Measurements from ENCODE around the gene HAND2. TPM values are rescaled to one million over a fixed set of nuclear protein-coding genes. Genes with fewer than 3 reads are reported as not detected.

HAND2 gene
- total RNA-seq, 1 donor from 2014 or later, result not detected

- H3K27ac ChIP-seq (ENCODE audit: low read depth, low read length), result no peak overlapping the region
- H3K27me3 ChIP-seq (ENCODE audit: insufficient read depth, low read length), result peaks cover 43% of the 10 kb centered on the region
- H2AFZ ChIP-seq (ENCODE audit: low read depth, low read length), result no peak overlapping the region
- TF ChIP-seq EZH2 (IDR thresholded peaks at IDR 0.05; ENCODE audit: insufficient read depth, low read length), result no peak
- TF ChIP-seq CTCF (IDR thresholded peaks at IDR 0.05; ENCODE audit: insufficient read depth, low read depth, low read length), result no peak
- no peak overlapping the region for H3K4me2 ChIP-seq (ENCODE audit: low read length)
- H3K9me3 Mint-ChIP-seq (ENCODE audit: unreplicated experiment), result no peaks in the 10 kb centered on the region
- H3K27ac Mint-ChIP-seq (ENCODE audit: unreplicated experiment), result no peak overlapping the region
- no peaks in the 10 kb centered on the region for H4K20me1 ChIP-seq (ENCODE audit: insufficient read depth, low read length)
- H3K4me3 Mint-ChIP-seq (ENCODE audit: unreplicated experiment), result no peak overlapping the region
- H3K79me2 ChIP-seq (ENCODE audit: insufficient read depth, low read length), result no peaks in the 10 kb centered on the region
- no peaks in the 10 kb centered on the region for H3K36me3 ChIP-seq (ENCODE audit: insufficient read depth, low read length)
- H3K4me3 ChIP-seq (ENCODE audit: insufficient read depth, low read depth, low read length), result no peak overlapping the region
- H3K9ac ChIP-seq (ENCODE audit: low read length), result no peak overlapping the region
- no peaks in the 10 kb centered on the region for H3K36me3 Mint-ChIP-seq (ENCODE audit: low read depth, unreplicated experiment)
- H3K9me3 ChIP-seq (ENCODE audit: insufficient read depth, low read depth, low read length), result no peaks in the 10 kb centered on the region
- H3K4me1 Mint-ChIP-seq (ENCODE audit: low read depth, unreplicated experiment), result no peaks in the 10 kb centered on the region
- FAIRE-seq (peak; percentile 41), DNase-seq (ENCODE audit: low read depth) (no peak)
- peaks cover 42% of the 10 kb centered on the region for H3K27me3 Mint-ChIP-seq (ENCODE audit: low read depth, unreplicated experiment)
- no peaks in the 10 kb centered on the region for H3K4me1 ChIP-seq (ENCODE audit: insufficient read depth, low read length)
Observed at GRCh38 chr4:173545440-173545839, 15.4 kb upstream of the HAND2 start.

- no peak for TF ChIP-seq CTCF (IDR thresholded peaks at IDR 0.05; ENCODE audit: insufficient read depth, low read depth, low read length)
- no peak for TF ChIP-seq EZH2 (IDR thresholded peaks at IDR 0.05; ENCODE audit: insufficient read depth, low read length)
- no peak for DNase-seq (ENCODE audit: low read depth)
- Mint-ChIP-seq H3K36me3 (ENCODE audit: low read depth, unreplicated experiment) (no peaks in the 10 kb centered on the region), H3K4me1 (ENCODE audit: low read depth, unreplicated experiment) (peaks cover 2% of the 10 kb centered on the region), H3K27me3 (ENCODE audit: low read depth, unreplicated experiment) (peaks cover 61% of the 10 kb centered on the region), H3K27ac (ENCODE audit: unreplicated experiment) (no peak overlapping the region), H3K4me3 (ENCODE audit: unreplicated experiment) (no peak overlapping the region), H3K9me3 (ENCODE audit: unreplicated experiment) (peaks cover 3% of the 10 kb centered on the region)
- no peaks in the 10 kb centered on the region for H3K4me1 ChIP-seq (ENCODE audit: insufficient read depth, low read length)
- H3K4me3 ChIP-seq (ENCODE audit: insufficient read depth, low read depth, low read length), result no peak overlapping the region
- H3K36me3 ChIP-seq (ENCODE audit: insufficient read depth, low read length), result no peaks in the 10 kb centered on the region
- H3K9ac ChIP-seq (ENCODE audit: low read length), result no peak overlapping the region
- no peak for FAIRE-seq
- H4K20me1 ChIP-seq (ENCODE audit: insufficient read depth, low read length), result no peaks in the 10 kb centered on the region
- peaks cover 61% of the 10 kb centered on the region for H3K27me3 ChIP-seq (ENCODE audit: insufficient read depth, low read length)
- H3K4me2 ChIP-seq (ENCODE audit: low read length), result no peak overlapping the region
- H3K27ac ChIP-seq (ENCODE audit: low read depth, low read length), result no peak overlapping the region
- H3K79me2 ChIP-seq (ENCODE audit: insufficient read depth, low read length), result no peaks in the 10 kb centered on the region
- no peaks in the 10 kb centered on the region for H3K9me3 ChIP-seq (ENCODE audit: insufficient read depth, low read depth, low read length)
- H2AFZ ChIP-seq (ENCODE audit: low read depth, low read length), result no peak overlapping the region
Observed at GRCh38 chr4:173543266-173543665, 13.2 kb upstream of the HAND2 start.

- Histone ChIP-seq H3K27ac (ENCODE audit: low read depth, low read length) (no peak overlapping the region), H3K27me3 (ENCODE audit: insufficient read depth, low read length) (peaks cover 85% of the 10 kb centered on the region), H3K4me3 (ENCODE audit: insufficient read depth, low read depth, low read length) (no peak overlapping the region), H3K9me3 (ENCODE audit: insufficient read depth, low read depth, low read length) (no peaks in the 10 kb centered on the region), H2AFZ (ENCODE audit: low read depth, low read length) (no peak overlapping the region), H3K4me2 (ENCODE audit: low read length) (no peak overlapping the region), H3K4me1 (ENCODE audit: insufficient read depth, low read length) (no peaks in the 10 kb centered on the region), H3K79me2 (ENCODE audit: insufficient read depth, low read length) (no peaks in the 10 kb centered on the region), H3K9ac (ENCODE audit: low read length) (no peak overlapping the region), H3K36me3 (ENCODE audit: insufficient read depth, low read length) (no peaks in the 10 kb centered on the region), H4K20me1 (ENCODE audit: insufficient read depth, low read length) (no peaks in the 10 kb centered on the region)
- no peak for DNase-seq (ENCODE audit: low read depth)
- no peak overlapping the region for H3K27ac Mint-ChIP-seq (ENCODE audit: unreplicated experiment)
- no peak for TF ChIP-seq CTCF (IDR thresholded peaks at IDR 0.05; ENCODE audit: insufficient read depth, low read depth, low read length)
- no peak for TF ChIP-seq EZH2 (IDR thresholded peaks at IDR 0.05; ENCODE audit: insufficient read depth, low read length)
- no peak overlapping the region for H3K4me3 Mint-ChIP-seq (ENCODE audit: unreplicated experiment)
- H3K36me3 Mint-ChIP-seq (ENCODE audit: low read depth, unreplicated experiment), result no peaks in the 10 kb centered on the region
- no peak for FAIRE-seq
- H3K27me3 Mint-ChIP-seq (ENCODE audit: low read depth, unreplicated experiment), result peaks cover 82% of the 10 kb centered on the region
- peaks cover 2% of the 10 kb centered on the region for H3K4me1 Mint-ChIP-seq (ENCODE audit: low read depth, unreplicated experiment)
- H3K9me3 Mint-ChIP-seq (ENCODE audit: unreplicated experiment), result peaks cover 5% of the 10 kb centered on the region
Observed at GRCh38 chr4:173539986-173540385, 10.0 kb upstream of the HAND2 start.
